GM23248 (cell line): ENCODE results near the gene ANKRD22. TPM values are rescaled to one million over a fixed set of nuclear protein-coding genes. Genes with fewer than 3 reads are reported as not detected.

Experiments used
- DNase-seq: peaks from one replicate; pipeline ENCODE4 v3.0.0-alpha.2; 2015
- H2AFZ ChIP-seq: fragments of 200-600 bp; sonication (generic); 2 replicates; pipeline ENCODE4 v1.6.1; 2016; ENCODE audit warnings: antibody characterized with exemption
- H3F3A ChIP-seq: fragments of 200-600 bp; sonication (generic); 2 replicates; pipeline ENCODE4 v1.6.1; 2016; ENCODE audit warnings: mild to moderate bottlenecking, antibody characterized with exemption, mixed run types; ENCODE audit not compliant: insufficient read depth
- H3K27ac ChIP-seq: fragments of 200-600 bp; sonication (generic); 2 replicates; pipeline ENCODE4 v1.5.1; 2016; ENCODE audit warnings: mild to moderate bottlenecking
- H3K27me3 ChIP-seq: fragments of 200-600 bp; sonication (generic); replicated peaks from 2 replicates; pipeline ENCODE4 v1.6.1; 2016; ENCODE audit warnings: mild to moderate bottlenecking; ENCODE audit not compliant: insufficient read depth
- H3K36me3 ChIP-seq: fragments of 200-600 bp; sonication (generic); 2 replicates; pipeline ENCODE4 v1.6.1; 2016; ENCODE audit warnings: low read depth, mild to moderate bottlenecking
- H3K4me1 ChIP-seq: fragments of 200-600 bp; sonication (generic); 2 replicates; pipeline ENCODE4 v1.6.1; 2016; ENCODE audit warnings: mild to moderate bottlenecking; ENCODE audit not compliant: insufficient read depth
- H3K4me2 ChIP-seq: fragments of 200-600 bp; sonication (generic); one replicate; pipeline ENCODE4 v1.6.1; 2016; ENCODE audit warnings: mild to moderate bottlenecking; ENCODE audit not compliant: unreplicated experiment
- H3K4me3 ChIP-seq: fragments of 200-600 bp; sonication (generic); 2 replicates; pipeline ENCODE4 v1.5.1; 2016; ENCODE audit warnings: mild to moderate bottlenecking
- H3K79me2 ChIP-seq: fragments of 200-600 bp; sonication (generic); 2 replicates; pipeline ENCODE4 v1.6.1; 2016; ENCODE audit warnings: mild to moderate bottlenecking; ENCODE audit not compliant: insufficient read depth
- H3K9ac ChIP-seq: fragments of 200-600 bp; sonication (generic); 2 replicates; pipeline ENCODE4 v1.6.1; 2016; ENCODE audit warnings: mild to moderate bottlenecking
- H3K9me2 ChIP-seq: fragments of 200-600 bp; sonication (generic); 2 replicates; pipeline ENCODE4 v1.6.1; 2016; ENCODE audit warnings: mixed run types, mild to moderate bottlenecking, moderate library complexity; ENCODE audit not compliant: insufficient read depth
- H3K9me3 ChIP-seq: fragments of 200-600 bp; sonication (generic); one replicate; pipeline ENCODE4 v1.6.1; 2017; ENCODE audit warnings: low read depth
- H4K20me1 ChIP-seq: fragments of 200-600 bp; sonication (generic); 2 replicates; pipeline ENCODE4 v1.6.0; 2016; ENCODE audit not compliant: insufficient read depth
- EZH2 ChIP-seq: fragments of 200-600 bp; sonication (generic); IDR thresholded peaks from 2 replicates; pipeline ENCODE4 v1.6.1; 2018; ENCODE audit warnings: antibody characterized with exemption, mild to moderate bottlenecking; ENCODE audit not compliant: insufficient read depth, poor library complexity, severe bottlenecking
- EZH2phosphoT487 ChIP-seq: fragments of 200-600 bp; sonication (generic); IDR thresholded peaks from 2 replicates; pipeline ENCODE4 v1.6.1; 2018; ENCODE audit warnings: antibody characterized with exemption, moderate library complexity, mild to moderate bottlenecking, low read depth; ENCODE audit not compliant: insufficient read depth
- WGBS, 2 experiments: methylation state at CpG; one replicate each; pipeline ENCODE4 v1.1.6; 2015 to 2017; ENCODE audit warnings: low lambda C conversion rate in 2 of 2, low coverage in 1 of 2; ENCODE audit errors: missing lambda C conversion rate in 2 of 2; 5-methylcytosine and 5-hydroxymethylcytosine counted together
- in situ Hi-C: fragments of 300-500 bp; cut with MboI; formaldehyde crosslinking; loops from 2 replicates; pipeline ENCODE4 v1.15.0; 2020
- polyA plus RNA-seq: library from polyadenylated mRNA; unstranded; fragments of >200 nt; fragmentation: Nextera tagmentation; extraction: Ambion mirVana; gene quantifications from 2 replicates; pipeline ENCODE4 v1.2.1, GENCODE V29; 2016
- total RNA-seq: library from RNA; depleted of rRNA; stranded (reverse); fragments of >200 nt; shearing (Covaris generic); gene quantifications from 2 replicates; pipeline ENCODE4 v1.2.3, GENCODE V29; 2014

Gene ANKRD22
- total and polyA plus RNA-seq, 2 experiments from 2014 or later, result 0.22 TPM; not detected in 1

DNA sequence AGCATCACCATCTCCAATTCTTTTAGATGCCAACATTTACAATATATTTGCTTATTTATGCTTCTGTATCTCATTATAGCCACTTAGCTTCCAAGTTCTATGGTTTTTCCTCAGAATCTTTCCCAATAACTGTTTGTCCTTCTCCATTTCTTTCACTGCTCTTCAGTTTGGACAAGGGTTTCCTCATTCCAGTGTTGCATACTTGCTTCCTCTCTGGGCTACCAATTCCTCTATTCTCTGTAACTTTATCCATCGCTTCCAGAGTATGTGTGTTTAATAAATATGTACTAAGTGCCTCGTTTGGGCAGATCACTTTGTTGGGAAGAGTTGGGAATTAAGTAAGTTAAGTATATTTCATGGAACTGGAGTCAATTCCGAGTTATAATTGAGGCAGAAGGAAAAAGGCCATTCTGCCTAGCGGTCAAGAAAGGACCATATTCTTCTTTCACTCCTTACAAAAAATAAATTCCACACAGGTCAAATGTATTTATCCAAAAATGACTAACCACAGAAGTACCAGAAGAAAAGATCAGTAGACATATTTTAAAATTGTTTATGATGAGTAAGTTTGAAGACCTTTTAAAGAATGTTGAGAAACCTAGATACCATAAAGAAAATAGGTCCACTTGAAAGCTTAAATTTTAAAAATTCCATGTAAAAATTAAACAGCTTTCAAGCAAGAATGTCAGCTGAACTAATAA lies 39.2 kb upstream of the ANKRD22 start:
- H3K9ac ChIP-seq, result no peak overlapping the region
- H3K4me3 ChIP-seq, result 0 out of 2 replicates have a peak overlapping the region, but pooled peaks have one; percentile 1
- H3K27ac ChIP-seq, result peak overlapping the region; percentile 54; the same call in 1 of the 2 replicates
- 89 to 97% methylated on average over 4 of the region's 4 CpGs for WGBS, 2 experiments
- no peak for DNase-seq
- H3K9me2 ChIP-seq, result no peaks in the 10 kb centered on the region
- H3K79me2 ChIP-seq, result peaks cover 58% of the 10 kb centered on the region
- H3K4me2 ChIP-seq, result peak overlapping the region; percentile 44
- H3K27me3 ChIP-seq, result no peaks in the 10 kb centered on the region
- H3F3A ChIP-seq, result peaks cover 47% of the 10 kb centered on the region
- peaks cover 80% of the 10 kb centered on the region for H3K4me1 ChIP-seq
- H3K36me3 ChIP-seq, result no peaks in the 10 kb centered on the region
- no peak overlapping the region for H2AFZ ChIP-seq
- no peak for TF ChIP-seq EZH2phosphoT487
- TF ChIP-seq EZH2, result no peak
- H4K20me1 ChIP-seq, result no peaks in the 10 kb centered on the region
- H3K9me3 ChIP-seq, result no peaks in the 10 kb centered on the region
- in situ Hi-C loops, result no loop called here

DNA sequence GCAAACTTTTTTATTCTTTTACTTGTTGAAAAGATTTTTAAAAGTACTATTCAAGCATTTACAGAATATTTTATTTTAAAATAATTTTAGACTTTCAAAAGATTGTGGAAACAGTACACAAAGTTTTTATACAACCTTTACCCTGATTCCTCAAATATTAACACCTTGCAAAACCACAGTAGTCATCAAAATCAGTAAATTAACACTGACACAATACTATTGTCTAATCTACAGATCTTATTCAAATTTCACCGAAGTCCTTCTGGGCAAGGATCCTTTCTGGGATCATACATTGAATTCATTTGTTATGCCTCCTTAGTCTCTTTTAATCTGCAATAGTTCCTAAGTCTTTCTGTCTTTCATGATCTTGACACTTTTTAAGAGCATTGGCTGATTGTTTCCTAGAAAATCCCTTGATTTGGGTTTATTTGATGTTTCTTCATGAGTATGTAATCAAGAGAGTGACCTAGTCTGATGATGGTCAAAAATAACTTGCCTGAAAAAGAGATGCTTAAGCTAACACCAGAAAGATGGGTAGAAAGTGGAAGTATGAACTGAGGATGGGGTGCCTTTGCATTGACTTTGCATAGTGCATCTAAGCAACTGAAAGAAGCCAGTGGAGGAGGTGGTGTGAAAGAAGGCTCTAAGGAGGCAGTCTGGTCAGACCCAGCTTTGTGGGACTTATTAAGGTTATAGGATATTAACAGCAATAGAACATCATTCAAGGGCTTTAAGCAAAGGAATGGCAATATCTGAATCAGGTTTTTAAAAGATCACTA lies 38.1 kb upstream of the ANKRD22 start:
- Histone ChIP-seq H3K27me3 (no peaks in the 10 kb centered on the region), H3K9me3 (no peaks in the 10 kb centered on the region), H3K36me3 (no peaks in the 10 kb centered on the region), H3K9ac (no peak overlapping the region), H3K4me1 (peaks cover 69% of the 10 kb centered on the region), H4K20me1 (no peaks in the 10 kb centered on the region), H3K79me2 (peaks cover 59% of the 10 kb centered on the region), H3F3A (peaks cover 47% of the 10 kb centered on the region), H3K9me2 (no peaks in the 10 kb centered on the region), H3K27ac (no peak overlapping the region), H2AFZ (no peak overlapping the region), H3K4me3 (no peak overlapping the region), H3K4me2 (no peak overlapping the region)
- WGBS, 2 experiments, result 90 to 97% methylated on average over 1 of the region's 1 CpG
- in situ Hi-C loops, result no loop called here
- DNase-seq, result no peak
- TF ChIP-seq EZH2phosphoT487 (no peak), EZH2 (no peak)

DNA sequence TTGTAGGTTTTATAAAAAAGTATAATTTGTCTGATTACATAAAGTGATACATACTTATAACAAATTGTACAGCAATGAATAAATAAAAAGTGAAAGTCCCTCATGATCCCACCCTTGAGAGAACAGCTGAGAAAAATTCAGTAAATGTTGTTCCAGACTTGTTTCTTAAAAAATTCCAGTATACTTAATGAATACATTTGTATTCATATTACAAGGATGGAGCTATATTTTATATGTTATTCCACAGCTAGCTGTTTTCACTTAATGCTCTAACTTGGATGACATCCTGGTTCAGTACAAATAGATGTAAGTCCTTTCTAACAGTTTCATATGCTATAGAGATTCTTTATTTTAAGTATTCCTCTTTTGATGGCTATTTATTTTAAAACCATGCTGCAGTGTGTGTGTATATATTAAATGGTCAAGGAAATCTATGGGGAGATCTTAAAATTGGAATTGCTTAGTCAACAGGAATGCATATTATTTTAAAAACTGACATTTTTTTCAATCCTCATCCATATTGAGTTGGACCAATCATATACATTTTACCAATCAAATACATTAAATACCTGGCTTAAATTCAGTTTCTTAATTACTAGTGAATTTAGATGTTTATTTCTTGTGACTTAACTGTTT lies 37.3 kb upstream of the ANKRD22 start:
- Histone ChIP-seq H4K20me1 (no peaks in the 10 kb centered on the region), H3K4me3 (no peak overlapping the region), H3F3A (peaks cover 40% of the 10 kb centered on the region), H3K79me2 (peaks cover 67% of the 10 kb centered on the region), H3K4me1 (peaks cover 66% of the 10 kb centered on the region), H3K27me3 (no peaks in the 10 kb centered on the region), H3K9me2 (no peaks in the 10 kb centered on the region), H3K4me2 (no peak overlapping the region), H2AFZ (no peak overlapping the region), H3K27ac (no peak overlapping the region), H3K9ac (no peak overlapping the region), H3K36me3 (no peaks in the 10 kb centered on the region), H3K9me3 (no peaks in the 10 kb centered on the region)
- in situ Hi-C loops, result no loop called here
- DNase-seq, result no peak
- TF ChIP-seq EZH2, result no peak
- no peak for TF ChIP-seq EZH2phosphoT487

DNA sequence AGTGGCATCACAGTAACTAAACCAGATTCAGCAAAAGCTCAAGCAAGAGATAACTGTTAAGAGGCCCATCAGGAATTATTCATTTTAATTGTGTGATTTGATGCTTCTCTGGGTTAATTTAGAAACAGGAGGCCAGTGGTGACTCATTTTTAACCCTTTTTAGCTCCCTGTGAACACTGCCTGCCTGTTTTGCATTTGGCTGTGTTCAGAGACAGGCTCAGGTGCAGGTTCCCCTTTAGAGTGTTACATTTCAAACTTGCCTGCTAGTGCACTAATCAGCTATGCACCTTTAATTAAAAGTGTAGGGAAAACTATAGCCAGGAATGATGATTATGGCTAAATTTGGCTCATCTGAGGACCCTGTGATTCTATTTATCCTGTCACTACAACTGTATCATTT lies 34.9 kb upstream of the ANKRD22 start:
- H3K4me3 ChIP-seq, result no peak overlapping the region
- no peak overlapping the region for H3K9ac ChIP-seq
- H2AFZ ChIP-seq, result no peak overlapping the region
- no peaks in the 10 kb centered on the region for H3K27me3 ChIP-seq
- in situ Hi-C loops, result no loop called here
- no peaks in the 10 kb centered on the region for H4K20me1 ChIP-seq
- no peaks in the 10 kb centered on the region for H3K9me2 ChIP-seq
- no peak for TF ChIP-seq EZH2phosphoT487
- TF ChIP-seq EZH2, result no peak
- peaks cover 33% of the 10 kb centered on the region for H3F3A ChIP-seq
- no peak overlapping the region for H3K4me2 ChIP-seq
- H3K36me3 ChIP-seq, result no peaks in the 10 kb centered on the region
- no peak overlapping the region for H3K27ac ChIP-seq
- peaks cover 65% of the 10 kb centered on the region for H3K4me1 ChIP-seq
- peaks cover 80% of the 10 kb centered on the region for H3K79me2 ChIP-seq
- no peak for DNase-seq
- H3K9me3 ChIP-seq, result no peaks in the 10 kb centered on the region
